HepG2 (cell line): Measurements from ENCODE around the gene CACNA1C. TPM values are rescaled to one million over a fixed set of nuclear protein-coding genes. Genes with fewer than 3 reads are reported as not detected.

Source experiments
- ATAC-seq: fragments of 200-7000 bp; cut with Tn5 transposase; 3 replicates; pipeline ENCODE4 v1.9.1; 2020; ENCODE audit warnings: mild to moderate bottlenecking, moderate library complexity
- BruUV-seq: library from RNA; stranded (reverse); fragments of 400-500 nt; replicated peaks from 2 replicates; lab custom pipeline; 2021; lab: Mats Ljungman, UMichigan
- CTCF ChIA-PET: fragments of 300-600 bp; formaldehyde crosslinking; extraction: SDS; loops from one replicate; lab custom pipeline; 2021; ENCODE audit warnings: low total read pairs, inconsistent platforms, low intra/inter-chr PET ratio; lab: Yijun Ruan, JAX
- POLR2A ChIA-PET: fragments of 350-600 bp; sonication (Branson Sonifier 250); formaldehyde crosslinking; loops from one replicate; lab custom pipeline; 2020; ENCODE audit warnings: antibody characterized with exemption, inconsistent platforms; lab: Yijun Ruan, JAX
- DNase-seq: peaks from one replicate; pipeline ENCODE4 v3.0.0-alpha.2; 2015; ENCODE audit warnings: low spot score
- FAIRE-seq: peaks from 3 replicates; lab custom pipeline; 2011; peaks lifted over from hg19 to GRCh38; lab: Jason Lieb, UNC
- H2AFZ ChIP-seq: one replicate; pipeline ENCODE4 v1.6.1; 2011; ENCODE audit warnings: low read length, inconsistent platforms
- H3K27ac ChIP-seq: fragments of 300-600 bp; 3 replicates; pipeline ENCODE4 v1.8.0; 2011; ENCODE audit warnings: mixed run types, mild to moderate bottlenecking, mixed read lengths, low read length, inconsistent platforms; ENCODE audit not compliant: insufficient read depth; ENCODE audit errors: extremely low read length
- H3K27me3 ChIP-seq, 2 experiments: fragments of 200-600 bp in 1 of 2; 2 replicates in 1 of 2; 3 replicates in 1 of 2; pipeline versions ENCODE4 v1.6.0 to v1.8.0; 2011; ENCODE audit warnings: low read length in 2 of 2, mild to moderate bottlenecking in 2 of 2, moderate library complexity in 2 of 2, inconsistent platforms in 1 of 2; ENCODE audit not compliant: insufficient read depth in 2 of 2, control insufficient read depth in 1 of 2
- H3K36me3 ChIP-seq, 2 experiments: fragments of 200-600 bp in 1 of 2; replicated peaks in 1 of 2; 2 replicates in 1 of 2; 3 replicates in 1 of 2; pipeline versions ENCODE4 v1.5.1 to v1.8.0; 2011; ENCODE audit warnings: low read length in 2 of 2, inconsistent platforms in 1 of 2; ENCODE audit not compliant: insufficient read depth in 2 of 2, control insufficient read depth in 1 of 2
- H3K4me1 ChIP-seq: 2 replicates; pipeline ENCODE4 v1.5.1; 2012; ENCODE audit warnings: low read length, inconsistent platforms; ENCODE audit not compliant: insufficient read depth
- H3K4me2 ChIP-seq: 2 replicates; pipeline ENCODE4 v1.6.0; 2011; ENCODE audit warnings: low read depth, low read length, inconsistent platforms
- H3K4me3 ChIP-seq, 3 experiments: fragments of 200-600 bp in 1 of 3; sonication (generic), shearing (Covaris generic) in 1 of 3; replicated peaks in 1 of 3; 2 replicates each; pipeline ENCODE4 v1.5.1; 2011 to 2016; ENCODE audit warnings: low read length in 3 of 3, inconsistent platforms in 2 of 3, low read depth in 2 of 3, mild to moderate bottlenecking in 2 of 3, control low read depth in 1 of 3, mixed read lengths in 1 of 3; ENCODE audit not compliant: insufficient read depth in 1 of 3
- H3K79me2 ChIP-seq: one replicate; pipeline ENCODE4 v1.6.1; 2011; ENCODE audit warnings: low read length, inconsistent platforms; ENCODE audit not compliant: insufficient read depth
- H3K9ac ChIP-seq: 2 replicates; pipeline ENCODE4 v1.6.0; 2011; ENCODE audit warnings: mild to moderate bottlenecking, low read depth, low read length, inconsistent platforms; ENCODE audit not compliant: insufficient read depth
- H3K9me3 ChIP-seq: 2 replicates; pipeline ENCODE4 v1.5.1; 2012; ENCODE audit warnings: mild to moderate bottlenecking, low read length
- H4K20me1 ChIP-seq: 2 replicates; pipeline ENCODE4 v1.6.0; 2011; ENCODE audit warnings: inconsistent platforms, mild to moderate bottlenecking, low read length, moderate library complexity; ENCODE audit not compliant: insufficient read depth
- BCL3 ChIP-seq: sonication (generic); formaldehyde crosslinking; IDR thresholded peaks from 2 replicates; pipeline ENCODE4 v1.5.1; 2020; ENCODE audit warnings: mild to moderate bottlenecking, missing genetic modification reagents, moderate library complexity
- BORCS8-MEF2B ChIP-seq: sonication (generic); formaldehyde crosslinking; IDR thresholded peaks from 2 replicates; pipeline ENCODE4 v1.8.0; 2022; ENCODE audit warnings: mild to moderate bottlenecking, missing genetic modification reagents
- CBX5 ChIP-seq: sonication (generic); formaldehyde crosslinking; IDR thresholded peaks from 2 replicates; pipeline ENCODE4 v1.4.0; 2020; ENCODE audit warnings: missing genetic modification reagents, borderline replicate concordance
- CENPT ChIP-seq: sonication (generic); formaldehyde crosslinking; IDR thresholded peaks from 2 replicates; pipeline ENCODE4 v1.8.0; 2022; ENCODE audit warnings: low read depth, mild to moderate bottlenecking, moderate library complexity, missing genetic modification reagents
- DDIT3 ChIP-seq: sonication (generic); formaldehyde crosslinking; IDR thresholded peaks from 2 replicates; pipeline ENCODE4 v1.4.0; 2020; ENCODE audit warnings: mild to moderate bottlenecking, missing genetic modification reagents
- GTF2F1 ChIP-seq: fragments of 150-350 bp; IDR thresholded peaks from 2 replicates; pipeline ENCODE4 v1.6.1; 2014; ENCODE audit warnings: low read length
- ISX ChIP-seq: sonication (generic); formaldehyde crosslinking; conservative IDR thresholded peaks from 2 replicates; pipeline ENCODE4 v1.5.0; 2020; ENCODE audit warnings: missing genetic modification reagents
- NR2F1 ChIP-seq, 2 experiments: fragments of 450-650 bp in 1 of 2; formaldehyde crosslinking in 1 of 2; IDR thresholded peaks; 2 replicates each; pipeline versions ENCODE4 v1.5.0 to v1.6.1; 2016 to 2020; ENCODE audit warnings: mild to moderate bottlenecking in 1 of 2, missing compliant biosample characterization in 1 of 2, missing genetic modification reagents in 1 of 2, moderate library complexity in 1 of 2
- ZNF446 ChIP-seq: sonication (generic); formaldehyde crosslinking; IDR thresholded peaks from 2 replicates; pipeline ENCODE4 v1.5.0; 2020; ENCODE audit warnings: mild to moderate bottlenecking, missing genetic modification reagents
- WGBS: methylation state at CpG from one replicate; pipeline ENCODE4 v1.1.6; 2017; ENCODE audit warnings: low lambda C conversion rate; 5-methylcytosine and 5-hydroxymethylcytosine counted together
- in situ Hi-C: cut with HindIII; loops from 2 replicates; pipeline ENCODE4 v1.10.0; 2017; ENCODE audit warnings: low pct_unique_long_range_greater_than_20kb; ENCODE audit not compliant: extremely low pct_ligation_motif_present
- intact Hi-C: fragments of 100-400 bp; cut with micrococcal nuclease; formaldehyde crosslinking; loops from one replicate; pipeline ENCODE4 v1.10.0; 2022; ENCODE audit not compliant: unreplicated experiment
- polyA plus RNA-seq, 8 experiments: library from polyadenylated mRNA; depleted of rRNA in 3 of 8; stranded (reverse) in 7 of 8; unstranded in 1 of 8; fragments of >200 nt; fragmentation: Illumina TruSeq in 4 of 8; extraction: Trizol in 4 of 8; gene quantifications; 2 replicates each; pipeline versions ENCODE4 v1.2.1 to v1.2.3, GENCODE V29; 2011 to 2016; ENCODE audit warnings: low read depth in 4 of 8, missing spikeins in 1 of 8, mixed read lengths in 1 of 8; ENCODE audit not compliant: insufficient read depth in 1 of 8
- total RNA-seq, 5 experiments: library from RNA; depleted of rRNA; stranded (reverse); fragments of >200 nt; fragmentation: Illumina TruSeq; extraction: Trizol; gene quantifications; 2 replicates each; pipeline ENCODE4 v1.2.3, GENCODE V29; 2016; ENCODE audit warnings: low read depth in 1 of 5
- TF ChIP-seq, protein P1 (sequence below): IDR thresholded peaks from 2 replicates; pipeline ENCODE4 v1.6.1; 2012; ENCODE audit warnings: low read depth, low read length, improper control_type of control experiment

CACNA1C gene
- total and polyA plus RNA-seq, 2 of the 13 experiments (the other 11 are each of a cell fraction or from before 2014, with no cell fraction given), result not detected

- H2AFZ ChIP-seq, result no peak overlapping the region
- no peak for FAIRE-seq
- H3K9ac ChIP-seq, result no peak overlapping the region
- H3K4me1 ChIP-seq, result no peaks in the 10 kb centered on the region
- no peaks in the 10 kb centered on the region for H3K79me2 ChIP-seq
- WGBS, result 7% methylated on average over 8 of the region's 10 CpGs
- ChIA-PET POLR2A (no interaction called here), CTCF (no interaction called here)
- H3K27ac ChIP-seq, result no peak overlapping the region
- BruUV-seq, result no TSS peak
- ATAC-seq, result no peak
- TF ChIP-seq BORCS8-MEF2B (CRISPR knock-in tag) (no peak), DDIT3 (CRISPR knock-in tag) (no peak), BCL3 (CRISPR knock-in tag) (no peak), NR2F1 (CRISPR knock-in tag; IDR thresholded peaks at IDR 0.05) (no peak), GTF2F1 (no peak), ZNF446 (CRISPR knock-in tag) (no peak), ISX (CRISPR knock-in tag) (no peak), CBX5 (CRISPR knock-in tag) (no peak), CENPT (CRISPR knock-in tag) (no peak)
- TF ChIP-seq, protein P1, sequence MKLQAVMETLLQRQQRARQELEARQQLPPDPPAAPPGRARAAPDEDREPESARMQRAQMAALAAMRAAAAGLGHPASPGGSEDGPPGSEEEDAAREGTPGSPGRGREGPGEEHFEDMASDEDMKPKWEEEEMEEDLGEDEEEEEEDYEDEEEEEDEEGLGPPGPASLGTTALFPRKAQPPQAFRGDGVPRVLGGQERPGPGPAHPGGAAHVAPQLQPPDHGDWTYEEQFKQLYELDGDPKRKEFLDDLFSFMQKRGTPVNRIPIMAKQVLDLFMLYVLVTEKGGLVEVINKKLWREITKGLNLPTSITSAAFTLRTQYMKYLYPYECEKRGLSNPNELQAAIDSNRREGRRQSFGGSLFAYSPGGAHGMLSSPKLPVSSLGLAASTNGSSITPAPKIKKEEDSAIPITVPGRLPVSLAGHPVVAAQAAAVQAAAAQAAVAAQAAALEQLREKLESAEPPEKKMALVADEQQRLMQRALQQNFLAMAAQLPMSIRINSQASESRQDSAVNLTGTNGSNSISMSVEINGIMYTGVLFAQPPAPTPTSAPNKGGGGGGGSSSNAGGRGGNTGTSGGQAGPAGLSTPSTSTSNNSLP, result no peak
- DNase-seq, result no peak
- no peaks in the 10 kb centered on the region for H4K20me1 ChIP-seq
- in situ Hi-C loops (no loop called here), intact Hi-C loops (no loop called here)
- no peak overlapping the region for H3K4me3 ChIP-seq
- no peaks in the 10 kb centered on the region for H3K9me3 ChIP-seq
- H3K27me3 ChIP-seq, result peaks cover 6 to 74% of the 10 kb centered on the region in 2 experiments; a peak in 4 of 5 replicates
- H3K36me3 ChIP-seq, result no peaks in the 10 kb centered on the region
- H3K4me2 ChIP-seq, result no peak overlapping the region
Measured at GRCh38 chr12:2488131-2488530, 435.3 kb downstream of the CACNA1C start.
